ENCODE results near the gene PSMB11.

Gene PSMB11

DNA sequence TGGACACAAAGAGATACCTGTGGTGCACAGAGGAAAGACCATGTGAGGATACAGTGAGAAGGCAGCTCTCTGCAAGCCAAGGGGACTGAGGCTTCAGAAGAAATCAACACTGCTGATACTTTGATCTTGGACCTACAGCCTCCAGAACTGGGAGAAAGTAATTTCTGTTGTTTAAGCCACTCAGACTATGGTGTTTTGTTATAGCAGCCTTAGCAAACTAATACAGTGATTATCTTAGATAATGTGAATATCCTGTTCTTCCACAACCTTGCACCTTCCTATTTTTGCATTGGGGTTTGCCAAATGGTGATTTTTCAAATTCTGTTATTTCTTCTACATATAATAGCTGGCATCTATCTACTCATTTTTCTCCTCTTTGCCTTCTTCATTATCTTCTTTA is 23.9 kb upstream of the PSMB11 start:
- no peaks in the 10 kb centered on the region for H3K9me3 ChIP-seq (ENCODE audit: control insufficient read depth, insufficient read depth, low read depth, low read length)
- no peak overlapping the region for H3K4me3 ChIP-seq (ENCODE audit: low read depth, low read length)
- 0 out of 2 replicates have a peak, but pooled peaks cover 5% of the 10 kb centered on the region for H3K36me3 ChIP-seq (ENCODE audit: control insufficient read depth, insufficient read depth, low read length)
- H3K27me3 ChIP-seq (ENCODE audit: control insufficient read depth, insufficient read depth, low read length) = no peaks in the 10 kb centered on the region
- no peak overlapping the region for H3K9ac ChIP-seq (ENCODE audit: low read length)
- H3K27ac ChIP-seq (ENCODE audit: low read depth, low read length) = no peak overlapping the region
- peaks cover 9% of the 10 kb centered on the region; the same call in 1 of the 2 replicates for H3K4me1 ChIP-seq (ENCODE audit: control insufficient read depth, insufficient read depth, low read length)

DNA sequence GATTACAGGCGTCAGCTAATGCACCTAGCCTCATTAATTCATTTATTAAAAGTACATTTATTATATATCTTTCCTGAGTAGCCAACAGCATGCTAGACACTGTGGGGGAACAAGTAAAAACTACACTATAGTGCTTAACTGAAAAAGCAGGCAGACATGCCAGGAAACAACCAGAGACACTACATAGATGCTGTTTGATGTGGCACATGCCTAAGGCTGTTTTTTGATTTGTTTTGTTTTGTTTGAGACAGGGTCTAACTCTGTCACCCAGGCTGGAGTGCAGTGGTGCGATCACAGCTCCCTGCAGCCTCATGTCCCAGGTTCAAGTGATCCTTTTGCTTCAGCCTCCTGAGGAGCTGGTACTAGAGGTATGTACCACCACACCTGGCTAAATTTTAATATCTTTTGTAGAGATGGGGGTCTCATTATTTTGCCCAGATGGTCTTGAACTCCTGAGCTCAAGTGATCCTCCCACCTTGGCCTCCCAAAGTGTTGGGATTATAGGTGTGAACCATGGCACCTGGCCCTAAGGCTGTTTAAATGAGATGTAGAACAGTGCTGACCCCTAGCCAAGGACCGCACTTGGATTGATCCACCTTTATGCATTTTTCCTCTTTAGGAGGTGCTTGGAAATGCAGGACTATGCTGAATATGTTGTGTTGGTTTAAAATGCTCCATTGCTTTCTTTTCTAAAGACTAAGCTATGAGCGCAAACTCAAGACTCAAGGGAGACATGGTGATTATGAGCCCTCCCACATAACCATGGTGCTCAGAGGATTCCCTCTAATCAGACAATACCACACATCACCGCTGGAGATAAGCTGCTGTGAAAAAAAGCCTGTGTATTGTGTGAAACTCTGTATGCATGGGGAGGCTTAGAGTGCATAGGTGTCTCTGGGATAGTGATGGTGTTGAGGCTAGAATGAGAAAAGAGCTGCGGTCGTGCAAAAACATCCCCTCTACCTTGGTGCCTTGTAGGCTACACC is 21.6 kb upstream of the PSMB11 start:
- H3K4me3 ChIP-seq (ENCODE audit: low read depth, low read length) = no peak overlapping the region
- H3K27me3 ChIP-seq (ENCODE audit: control insufficient read depth, insufficient read depth, low read length) = no peaks in the 10 kb centered on the region
- H3K36me3 ChIP-seq (ENCODE audit: control insufficient read depth, insufficient read depth, low read length) = peaks cover 21% of the 10 kb centered on the region
- no peaks in the 10 kb centered on the region for H3K9me3 ChIP-seq (ENCODE audit: control insufficient read depth, insufficient read depth, low read depth, low read length)
- no peak overlapping the region for H3K27ac ChIP-seq (ENCODE audit: low read depth, low read length)
- H3K9ac ChIP-seq (ENCODE audit: low read length) = no peak overlapping the region
- H3K4me1 ChIP-seq (ENCODE audit: control insufficient read depth, insufficient read depth, low read length) = peaks cover 21% of the 10 kb centered on the region; the same call in 1 of the 2 replicates

DNA sequence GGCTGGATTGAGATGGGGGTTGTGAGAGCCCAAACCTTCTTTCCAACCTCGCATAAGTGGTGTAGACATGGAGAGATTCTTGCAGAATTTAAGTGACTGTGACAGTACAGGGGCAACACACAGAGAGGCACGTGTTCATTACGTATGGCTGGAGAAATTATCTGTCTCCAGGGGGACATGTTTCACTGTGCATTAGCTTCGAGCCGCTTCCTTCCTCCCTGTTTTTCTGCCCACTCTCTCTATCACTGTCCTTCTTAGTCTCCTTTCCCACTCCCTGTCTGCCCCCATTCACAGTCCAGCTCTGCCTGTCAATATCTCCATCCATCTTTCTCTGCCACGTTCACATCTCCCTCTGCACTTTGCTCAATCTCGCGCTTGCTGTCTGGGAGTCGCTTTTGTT is 20.6 kb upstream of the PSMB11 start:
- Histone ChIP-seq H3K36me3 (ENCODE audit: control insufficient read depth, insufficient read depth, low read length) (peaks cover 31% of the 10 kb centered on the region), H3K27me3 (ENCODE audit: control insufficient read depth, insufficient read depth, low read length) (no peaks in the 10 kb centered on the region)

DNA sequence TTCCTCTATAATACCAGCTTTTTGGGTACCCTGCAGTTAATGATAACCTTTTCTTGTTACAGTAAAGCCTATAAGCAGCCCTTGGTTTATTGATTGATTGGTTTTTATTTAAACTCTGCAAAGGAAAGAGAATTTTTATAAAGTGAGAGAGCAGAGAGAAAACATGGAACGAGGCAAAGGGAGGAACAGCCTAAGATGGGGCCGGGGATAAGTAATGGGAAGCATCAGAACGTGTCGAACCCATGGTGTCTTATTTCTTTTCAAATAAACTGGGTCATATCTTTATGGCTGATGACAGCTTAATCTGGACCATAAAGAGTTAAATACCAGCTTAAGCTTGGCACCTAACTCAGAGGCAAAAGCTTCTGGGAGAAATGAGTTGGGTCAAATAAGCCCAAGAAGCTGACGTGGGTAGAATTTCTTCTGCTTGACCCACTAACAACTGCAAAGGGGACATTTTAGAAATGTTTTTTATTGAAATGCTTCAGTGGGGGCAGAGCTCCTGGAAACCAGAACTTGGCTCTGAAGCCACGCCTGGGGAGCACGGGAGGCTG is 20.0 kb upstream of the PSMB11 start:
- Histone ChIP-seq H3K4me1 (ENCODE audit: control insufficient read depth, insufficient read depth, low read length) (peaks cover 29% of the 10 kb centered on the region; the same call in 1 of the 2 replicates), H3K27me3 (ENCODE audit: control insufficient read depth, insufficient read depth, low read length) (no peaks in the 10 kb centered on the region), H3K9ac (ENCODE audit: low read length) (no peak overlapping the region), H3K36me3 (ENCODE audit: control insufficient read depth, insufficient read depth, low read length) (peaks cover 31% of the 10 kb centered on the region), H3K27ac (ENCODE audit: low read depth, low read length) (no peak overlapping the region), H3K9me3 (ENCODE audit: control insufficient read depth, insufficient read depth, low read depth, low read length) (no peaks in the 10 kb centered on the region), H3K4me3 (ENCODE audit: low read depth, low read length) (no peak overlapping the region)

More for the DNA sequence above, 20.6 kb upstream of the PSMB11 start:
- H3K27ac ChIP-seq (ENCODE audit: low read depth, low read length) = no peak overlapping the region
- H3K4me1 ChIP-seq (ENCODE audit: control insufficient read depth, insufficient read depth, low read length) = peaks cover 29% of the 10 kb centered on the region; the same call in 1 of the 2 replicates
- H3K9me3 ChIP-seq (ENCODE audit: control insufficient read depth, insufficient read depth, low read depth, low read length) = no peaks in the 10 kb centered on the region
- H3K9ac ChIP-seq (ENCODE audit: low read length) = no peak overlapping the region
- no peak overlapping the region for H3K4me3 ChIP-seq (ENCODE audit: low read depth, low read length)

DNA sequence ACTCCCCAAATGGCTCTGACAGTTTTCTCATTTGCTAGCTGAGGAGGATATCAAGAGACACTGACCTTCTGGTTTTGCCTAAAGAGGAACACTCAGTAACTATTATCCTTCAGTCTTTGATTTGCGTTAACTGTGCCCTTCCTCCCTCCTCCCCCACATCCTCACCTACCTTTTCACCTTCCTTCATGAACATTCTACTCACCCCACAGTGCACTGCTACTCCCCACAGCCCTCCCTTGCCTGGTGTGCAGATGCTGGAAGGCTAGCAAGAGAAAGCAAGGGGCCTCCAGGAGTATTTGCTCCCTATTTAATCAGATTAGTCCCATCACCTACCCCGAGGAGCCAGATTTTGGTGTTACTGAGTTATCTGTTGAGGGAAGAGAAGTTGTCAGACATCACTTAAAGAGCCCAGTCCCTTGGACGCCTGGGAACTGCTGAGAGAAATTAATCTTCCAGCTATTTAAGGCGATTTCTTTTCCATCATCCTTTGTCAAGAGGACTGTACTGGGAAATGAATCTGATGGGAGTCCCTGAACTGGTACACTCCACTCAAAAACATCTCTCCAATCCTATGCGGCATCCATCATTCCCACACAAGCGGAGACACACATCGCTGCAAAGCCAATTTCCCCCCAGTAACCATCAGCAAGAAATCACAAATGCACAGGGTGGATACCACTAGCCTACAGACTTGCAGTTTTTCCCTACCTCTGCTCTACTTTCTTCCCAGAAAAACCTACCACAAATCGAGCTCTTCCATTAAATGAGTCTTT is 18.8 kb upstream of the PSMB11 start:
- H3K36me3 ChIP-seq (ENCODE audit: control insufficient read depth, insufficient read depth, low read length) = peaks cover 38% of the 10 kb centered on the region
- H3K9me3 ChIP-seq (ENCODE audit: control insufficient read depth, insufficient read depth, low read depth, low read length) = no peaks in the 10 kb centered on the region
- no peak overlapping the region for H3K27ac ChIP-seq (ENCODE audit: low read depth, low read length)
- H3K4me1 ChIP-seq (ENCODE audit: control insufficient read depth, insufficient read depth, low read length) = peaks cover 29% of the 10 kb centered on the region; the same call in 1 of the 2 replicates
- no peak overlapping the region for H3K4me3 ChIP-seq (ENCODE audit: low read depth, low read length)
- H3K9ac ChIP-seq (ENCODE audit: low read length) = no peak overlapping the region
- H3K27me3 ChIP-seq (ENCODE audit: control insufficient read depth, insufficient read depth, low read length) = no peaks in the 10 kb centered on the region

DNA sequence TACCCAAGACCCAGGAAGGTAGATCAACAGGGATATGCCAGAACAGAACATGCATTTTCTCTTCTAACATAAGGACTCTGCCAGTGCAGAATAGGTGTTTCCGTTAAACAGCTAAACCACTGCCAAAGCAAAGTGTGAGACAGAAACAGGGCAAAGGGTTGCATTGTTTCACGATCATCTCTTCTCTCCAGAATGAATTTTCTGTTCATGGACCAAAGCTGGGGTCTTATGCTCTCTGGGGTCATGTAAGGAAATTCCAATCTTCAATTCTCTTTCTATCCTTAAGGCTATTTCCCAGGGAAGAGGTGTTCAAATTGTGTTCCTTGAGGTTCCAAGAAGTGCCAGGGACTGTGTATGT is 18.2 kb upstream of the PSMB11 start:
- no peak overlapping the region for H3K9ac ChIP-seq (ENCODE audit: low read length)
- H3K27me3 ChIP-seq (ENCODE audit: control insufficient read depth, insufficient read depth, low read length) = no peaks in the 10 kb centered on the region
- no peaks in the 10 kb centered on the region for H3K9me3 ChIP-seq (ENCODE audit: control insufficient read depth, insufficient read depth, low read depth, low read length)
- peaks cover 29% of the 10 kb centered on the region; the same call in 1 of the 2 replicates for H3K4me1 ChIP-seq (ENCODE audit: control insufficient read depth, insufficient read depth, low read length)
- H3K36me3 ChIP-seq (ENCODE audit: control insufficient read depth, insufficient read depth, low read length) = peaks cover 43% of the 10 kb centered on the region
- H3K4me3 ChIP-seq (ENCODE audit: low read depth, low read length) = no peak overlapping the region
- no peak overlapping the region for H3K27ac ChIP-seq (ENCODE audit: low read depth, low read length)

DNA sequence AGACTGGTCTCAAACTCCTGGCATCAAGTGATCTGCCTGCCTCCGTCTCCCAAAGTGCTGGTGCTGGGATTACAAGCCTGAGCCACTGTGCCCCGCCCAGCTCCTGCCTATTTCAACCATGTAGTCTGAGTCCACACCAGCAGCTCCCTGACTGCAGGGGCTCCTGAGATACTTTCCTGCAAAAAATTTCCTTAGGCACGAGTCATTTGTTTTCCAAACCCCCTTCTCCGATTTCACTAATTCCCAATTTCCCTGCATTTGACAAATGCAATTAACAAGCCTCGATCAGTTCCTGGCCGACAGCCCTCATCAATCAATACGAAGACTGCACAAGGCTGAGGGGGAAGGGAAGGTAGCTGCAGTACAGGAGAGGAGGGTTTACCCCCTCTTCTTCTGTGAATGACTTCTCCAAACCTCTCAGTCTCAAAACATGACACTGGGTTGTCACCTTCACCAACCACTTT is 17.4 kb upstream of the PSMB11 start:
- no peak overlapping the region for H3K9ac ChIP-seq (ENCODE audit: low read length)
- H3K27ac ChIP-seq (ENCODE audit: low read depth, low read length) = no peak overlapping the region
- H3K9me3 ChIP-seq (ENCODE audit: control insufficient read depth, insufficient read depth, low read depth, low read length) = no peaks in the 10 kb centered on the region
- no peak overlapping the region; the same call in 1 of the 2 replicates for H3K4me3 ChIP-seq (ENCODE audit: low read depth, low read length)
- no peaks in the 10 kb centered on the region for H3K27me3 ChIP-seq (ENCODE audit: control insufficient read depth, insufficient read depth, low read length)
- peaks cover 51% of the 10 kb centered on the region for H3K36me3 ChIP-seq (ENCODE audit: control insufficient read depth, insufficient read depth, low read length)
- peaks cover 29% of the 10 kb centered on the region; the same call in 1 of the 2 replicates for H3K4me1 ChIP-seq (ENCODE audit: control insufficient read depth, insufficient read depth, low read length)

DNA sequence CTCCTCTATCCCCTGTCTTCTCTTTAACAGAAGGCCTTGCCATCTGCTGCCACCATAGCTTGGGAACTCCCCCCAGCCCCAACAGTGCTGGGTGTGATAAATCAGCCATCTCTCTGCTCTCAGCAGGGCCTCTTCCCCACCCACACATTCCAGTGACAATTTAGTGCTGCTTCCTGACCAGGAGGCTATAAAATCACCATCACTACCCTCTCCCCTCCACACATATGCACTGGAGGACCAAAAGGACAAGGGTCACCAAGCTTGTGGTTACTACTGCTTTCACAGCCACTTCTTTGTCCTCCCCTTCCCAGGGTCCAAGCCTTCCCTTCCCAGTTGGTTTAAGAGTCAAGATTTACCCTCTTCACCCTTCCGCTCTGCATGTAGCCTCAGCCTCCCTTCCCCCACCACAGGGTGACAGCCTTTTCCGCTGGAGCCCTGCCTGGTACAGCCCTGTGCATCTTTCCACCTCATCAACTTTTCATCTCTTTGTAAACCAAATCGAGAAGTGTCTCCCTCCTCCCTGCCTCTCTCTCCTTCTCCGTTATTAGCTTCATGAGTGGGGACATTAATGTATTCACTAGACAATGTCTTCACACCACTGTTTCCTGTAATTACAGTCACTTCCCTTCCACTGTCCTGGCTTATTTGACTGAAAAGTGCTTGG is 16.7 kb upstream of the PSMB11 start:
- Histone ChIP-seq H3K4me1 (ENCODE audit: control insufficient read depth, insufficient read depth, low read length) (peaks cover 29% of the 10 kb centered on the region; the same call in 1 of the 2 replicates), H3K4me3 (ENCODE audit: low read depth, low read length) (no peak overlapping the region; the same call in 1 of the 2 replicates), H3K9me3 (ENCODE audit: control insufficient read depth, insufficient read depth, low read depth, low read length) (no peaks in the 10 kb centered on the region), H3K36me3 (ENCODE audit: control insufficient read depth, insufficient read depth, low read length) (peaks cover 51% of the 10 kb centered on the region), H3K27ac (ENCODE audit: low read depth, low read length) (no peak overlapping the region), H3K27me3 (ENCODE audit: control insufficient read depth, insufficient read depth, low read length) (no peaks in the 10 kb centered on the region), H3K9ac (ENCODE audit: low read length) (peak overlapping the region; percentile 1)

DNA sequence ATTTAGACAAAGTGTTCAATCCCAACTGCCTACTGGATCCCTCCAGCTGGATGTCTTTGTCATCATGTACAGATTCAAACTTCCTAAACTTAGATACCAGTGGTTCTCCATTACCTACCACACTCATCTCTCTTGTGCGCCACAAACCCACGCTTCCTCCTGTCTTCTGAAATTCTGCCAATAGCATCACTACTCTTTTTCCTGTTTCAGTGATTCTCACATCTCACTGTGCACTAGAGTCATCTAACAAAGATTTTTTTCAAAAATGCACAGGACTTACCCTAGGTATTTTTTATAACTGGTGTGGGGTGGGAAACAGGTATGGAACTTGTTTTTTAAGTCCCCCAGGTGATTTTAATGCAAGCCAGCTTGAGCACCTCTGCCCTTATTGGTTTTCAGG is 13.2 kb upstream of the PSMB11 start:
- Histone ChIP-seq H3K4me1 (ENCODE audit: control insufficient read depth, insufficient read depth, low read length) (peaks cover 22% of the 10 kb centered on the region; the same call in 1 of the 2 replicates), H3K27ac (ENCODE audit: low read depth, low read length) (no peak overlapping the region), H3K9me3 (ENCODE audit: control insufficient read depth, insufficient read depth, low read depth, low read length) (no peaks in the 10 kb centered on the region), H3K36me3 (ENCODE audit: control insufficient read depth, insufficient read depth, low read length) (peaks cover 69% of the 10 kb centered on the region), H3K9ac (ENCODE audit: low read length) (no peak overlapping the region), H3K4me3 (ENCODE audit: low read depth, low read length) (no peak overlapping the region), H3K27me3 (ENCODE audit: control insufficient read depth, insufficient read depth, low read length) (no peaks in the 10 kb centered on the region)

DNA sequence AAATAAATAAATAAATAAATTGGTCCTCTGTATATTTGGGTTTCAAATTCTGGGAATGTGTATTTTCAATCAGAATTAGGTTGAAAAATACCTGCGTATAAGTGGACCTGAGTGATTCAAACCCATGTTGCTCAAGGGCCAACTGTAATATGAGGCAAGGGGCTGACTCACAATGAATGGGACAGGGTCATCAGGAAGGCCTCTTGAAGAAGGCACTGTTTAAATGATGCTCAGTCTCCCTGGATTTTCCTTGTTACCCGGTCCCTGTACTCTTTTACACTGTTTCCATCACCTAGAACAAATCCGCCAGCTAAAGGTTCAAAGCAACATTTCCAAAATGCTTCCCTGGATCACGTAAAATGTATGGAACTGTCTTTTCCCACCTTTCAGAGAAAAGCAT is 11.1 kb upstream of the PSMB11 start:
- no peak overlapping the region for H3K27ac ChIP-seq (ENCODE audit: low read depth, low read length)
- no peaks in the 10 kb centered on the region for H3K9me3 ChIP-seq (ENCODE audit: control insufficient read depth, insufficient read depth, low read depth, low read length)
- H3K4me3 ChIP-seq (ENCODE audit: low read depth, low read length) = no peak overlapping the region
- H3K36me3 ChIP-seq (ENCODE audit: control insufficient read depth, insufficient read depth, low read length) = peaks cover 52% of the 10 kb centered on the region
- H3K4me1 ChIP-seq (ENCODE audit: control insufficient read depth, insufficient read depth, low read length) = peaks cover 13% of the 10 kb centered on the region; the same call in 1 of the 2 replicates
- no peak overlapping the region for H3K9ac ChIP-seq (ENCODE audit: low read length)
- no peaks in the 10 kb centered on the region for H3K27me3 ChIP-seq (ENCODE audit: control insufficient read depth, insufficient read depth, low read length)
